ENCODE data around the gene SAMSN1. TPM values are rescaled to one million over a fixed set of nuclear protein-coding genes. Genes with fewer than 3 reads are reported as not detected.
A peak's percentile ranks its signal among the peaks of the same experiment; 100 is the strongest.

SAMSN1 gene
- total and polyA plus RNA-seq, 10 donors: 24.8 to 79.2 (median 47.1) TPM

DNA sequence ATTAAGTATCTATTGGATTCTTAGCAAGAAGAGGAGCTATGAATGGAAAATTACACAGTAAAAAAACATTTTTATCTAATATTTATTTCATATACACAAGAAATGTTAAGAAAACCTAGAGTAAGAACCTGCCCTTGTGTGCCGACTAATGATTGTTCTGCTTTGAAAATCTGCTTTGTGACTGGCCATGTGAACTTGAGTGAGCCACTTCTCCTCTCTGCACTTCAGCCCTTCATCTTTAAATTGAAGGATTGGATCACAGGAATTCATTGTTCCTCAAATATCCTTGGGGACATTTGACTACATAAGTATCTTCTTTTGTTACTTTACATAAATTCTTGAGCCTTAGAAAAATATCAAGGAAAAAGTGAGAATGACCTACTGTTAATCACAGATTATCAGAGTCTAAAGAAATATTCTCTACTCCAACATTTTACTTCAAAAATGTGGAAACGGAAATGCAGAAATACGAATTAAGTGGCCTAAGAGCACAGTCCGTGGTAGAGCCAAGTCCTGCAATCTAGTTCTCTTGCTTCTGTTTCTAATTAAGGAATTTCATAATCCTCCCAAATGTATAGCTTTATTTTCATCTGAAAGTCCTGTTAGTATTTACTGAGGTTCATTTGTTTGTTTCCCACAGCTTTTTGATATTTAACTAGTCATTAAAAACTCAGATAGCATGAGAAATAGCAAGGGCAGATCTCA lies 46.3 kb upstream of the SAMSN1 start:
- peak overlapping the region in 1 of 8 donors; percentile 34 for H3K4me3 ChIP-seq
- peaks cover 0 to 12% (median 4%) of the 10 kb centered on the region in 8 donors for H3K9me3 ChIP-seq
- intact Hi-C loops (cut with DNase I; ENCODE audit: low total_unique reads): no loop called here
- no peak for DNase-seq
- H3K27me3 ChIP-seq (replicated peaks in 1 of 7): no peaks in the 10 kb centered on the region
- TF ChIP-seq POLR2AphosphoS5 (IDR thresholded peaks at IDR 0.05): no peak
- TF ChIP-seq POLR2A (IDR thresholded peaks at IDR 0.05): no peak
- TF ChIP-seq, protein P1, sequence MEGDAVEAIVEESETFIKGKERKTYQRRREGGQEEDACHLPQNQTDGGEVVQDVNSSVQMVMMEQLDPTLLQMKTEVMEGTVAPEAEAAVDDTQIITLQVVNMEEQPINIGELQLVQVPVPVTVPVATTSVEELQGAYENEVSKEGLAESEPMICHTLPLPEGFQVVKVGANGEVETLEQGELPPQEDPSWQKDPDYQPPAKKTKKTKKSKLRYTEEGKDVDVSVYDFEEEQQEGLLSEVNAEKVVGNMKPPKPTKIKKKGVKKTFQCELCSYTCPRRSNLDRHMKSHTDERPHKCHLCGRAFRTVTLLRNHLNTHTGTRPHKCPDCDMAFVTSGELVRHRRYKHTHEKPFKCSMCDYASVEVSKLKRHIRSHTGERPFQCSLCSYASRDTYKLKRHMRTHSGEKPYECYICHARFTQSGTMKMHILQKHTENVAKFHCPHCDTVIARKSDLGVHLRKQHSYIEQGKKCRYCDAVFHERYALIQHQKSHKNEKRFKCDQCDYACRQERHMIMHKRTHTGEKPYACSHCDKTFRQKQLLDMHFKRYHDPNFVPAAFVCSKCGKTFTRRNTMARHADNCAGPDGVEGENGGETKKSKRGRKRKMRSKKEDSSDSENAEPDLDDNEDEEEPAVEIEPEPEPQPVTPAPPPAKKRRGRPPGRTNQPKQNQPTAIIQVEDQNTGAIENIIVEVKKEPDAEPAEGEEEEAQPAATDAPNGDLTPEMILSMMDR (IDR thresholded peaks at IDR 0.05 in 8 of 11, conservative IDR thresholded peaks at IDR 0.05 in 3 of 11): no peak
- 49 to 78% (median 66%) methylated on average over 4 of the region's 4 CpGs for WGBS, 5 donors
- H3K4me1 ChIP-seq: peaks cover 0 to 48% (median 24%) of the 10 kb centered on the region in 6 donors
- peak overlapping the region in 7 of 8 donors; percentile 64 to 91 (median 82) for H3K27ac ChIP-seq
- H3K36me3 ChIP-seq: no peaks in the 10 kb centered on the region

DNA sequence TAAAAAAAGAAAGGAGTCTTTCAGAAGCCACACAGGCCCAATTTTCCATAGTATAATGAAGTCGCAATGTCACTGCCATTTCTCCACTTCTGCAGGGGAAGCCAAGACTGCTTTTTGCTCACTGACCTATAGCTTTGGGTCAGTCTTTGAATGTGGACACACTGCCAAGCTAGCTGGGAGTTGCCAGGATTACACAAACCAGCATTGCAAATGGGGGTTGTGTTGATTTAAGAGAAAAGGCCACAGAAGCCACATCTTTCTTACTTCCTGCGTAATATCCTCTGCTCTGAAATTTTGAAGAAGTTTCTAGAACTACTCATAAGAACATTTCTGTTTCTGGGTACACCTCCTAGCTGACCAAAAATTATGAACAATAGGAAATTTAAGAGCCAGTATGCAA lies 45.8 kb upstream of the SAMSN1 start:
- TF ChIP-seq POLR2AphosphoS5 (IDR thresholded peaks at IDR 0.05) (peak in 1 of 3 donors; percentile 84), POLR2A (IDR thresholded peaks at IDR 0.05) (no peak)
- TF ChIP-seq, protein P1 (IDR thresholded peaks at IDR 0.05 in 8 of 11, conservative IDR thresholded peaks at IDR 0.05 in 3 of 11): no peak
- H3K27me3 ChIP-seq (replicated peaks in 1 of 7): no peaks in the 10 kb centered on the region
- DNase-seq: no peak
- WGBS, 5 donors: 37 to 61% (median 46%) methylated on average over 2 of the region's 2 CpGs
- H3K36me3 ChIP-seq: no peaks in the 10 kb centered on the region
- intact Hi-C loops (cut with DNase I; ENCODE audit: low total_unique reads): no loop called here
- H3K27ac ChIP-seq: peak overlapping the region in 7 of 8 donors; percentile 64 to 91 (median 82)
- peaks cover 0 to 48% (median 24%) of the 10 kb centered on the region in 6 donors for H3K4me1 ChIP-seq
- H3K4me3 ChIP-seq: peak overlapping the region in 1 of 8 donors; percentile 34
- H3K9me3 ChIP-seq: peaks cover 0 to 12% (median 4%) of the 10 kb centered on the region in 8 donors

GRCh38 chr21:14591377-14591776 lies 45.3 kb upstream of the SAMSN1 start:
- TF ChIP-seq POLR2AphosphoS5 (IDR thresholded peaks at IDR 0.05): no peak
- no peak for TF ChIP-seq POLR2A (IDR thresholded peaks at IDR 0.05)
- TF ChIP-seq, protein P1 (IDR thresholded peaks at IDR 0.05 in 8 of 11, conservative IDR thresholded peaks at IDR 0.05 in 3 of 11): no peak
- Histone ChIP-seq H3K27me3 (replicated peaks in 1 of 7) (no peaks in the 10 kb centered on the region), H3K27ac (peak overlapping the region in 7 of 8 donors; percentile 64 to 91 (median 82)), H3K9me3 (peaks cover 0 to 7% (median 1%) of the 10 kb centered on the region in 8 donors), H3K4me3 (peak overlapping the region in 1 of 8 donors; percentile 34), H3K36me3 (no peaks in the 10 kb centered on the region), H3K4me1 (peaks cover 0 to 48% (median 24%) of the 10 kb centered on the region in 6 donors)
- intact Hi-C loops (cut with DNase I; ENCODE audit: low total_unique reads): no loop called here
- DNase-seq: no peak

DNA sequence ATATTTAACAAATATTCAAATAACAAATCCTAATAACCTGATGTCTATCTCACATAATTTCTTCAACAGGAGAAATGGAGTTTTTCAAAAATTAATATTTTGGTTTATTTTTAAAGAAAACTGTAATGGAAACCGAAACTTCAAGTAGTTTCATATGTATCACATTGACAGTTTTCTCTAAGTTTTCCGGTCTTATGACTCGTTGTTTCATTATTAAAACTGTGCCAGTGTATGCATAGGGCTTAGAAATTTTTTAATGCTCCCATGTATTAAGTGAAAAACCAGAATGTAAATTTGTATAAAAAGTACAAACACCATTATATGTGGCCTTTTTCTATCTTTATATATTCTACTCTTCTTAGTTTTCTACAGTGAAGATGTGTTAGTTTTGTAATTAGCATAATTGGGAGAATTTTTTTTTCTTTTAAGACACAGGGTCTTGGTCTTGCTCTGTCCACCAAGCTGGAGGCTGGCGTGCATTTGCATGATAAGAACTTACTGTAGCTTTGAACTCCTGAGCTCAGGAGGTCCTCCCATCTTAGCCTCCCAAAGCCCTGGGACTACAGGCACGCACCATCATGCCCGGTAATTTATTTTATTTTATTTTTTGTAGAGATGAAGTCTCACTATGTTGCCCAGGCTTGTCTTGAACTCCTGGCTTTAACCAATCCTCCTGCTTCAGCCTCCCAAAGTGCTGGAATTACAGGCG lies 43.9 kb upstream of the SAMSN1 start:
- TF ChIP-seq, protein P1 (IDR thresholded peaks at IDR 0.05 in 8 of 11, conservative IDR thresholded peaks at IDR 0.05 in 3 of 11): no peak
- TF ChIP-seq POLR2A (IDR thresholded peaks at IDR 0.05) (no peak), POLR2AphosphoS5 (IDR thresholded peaks at IDR 0.05) (no peak)
- Histone ChIP-seq H3K27ac (peak overlapping the region; percentile 5 to 91 (median 70)), H3K27me3 (replicated peaks in 1 of 7) (no peaks in the 10 kb centered on the region), H3K36me3 (no peaks in the 10 kb centered on the region), H3K4me1 (peaks cover 0 to 48% (median 24%) of the 10 kb centered on the region in 6 donors), H3K4me3 (no peak overlapping the region), H3K9me3 (peaks cover 0 to 3% (median 0%) of the 10 kb centered on the region in 8 donors)
- intact Hi-C loops (cut with DNase I; ENCODE audit: low total_unique reads): no loop called here
- WGBS, 5 donors: 61 to 77% (median 63%) methylated on average over 7 of the region's 7 CpGs
- no peak for DNase-seq
